Stimulated activated CD8-positive, alpha-beta memory T cell treated with anti-CD3 and anti-CD28 coated beads, Interleukin-15, amount 100 ng/mL, for 24 hours (primary cell): ENCODE data around the gene VIT.

Source experiments
- DNase-seq: peaks from one replicate; pipeline ENCODE4 v3.0.0-alpha.2; 2020; ENCODE audit warnings: low read depth

Gene VIT, protein sequence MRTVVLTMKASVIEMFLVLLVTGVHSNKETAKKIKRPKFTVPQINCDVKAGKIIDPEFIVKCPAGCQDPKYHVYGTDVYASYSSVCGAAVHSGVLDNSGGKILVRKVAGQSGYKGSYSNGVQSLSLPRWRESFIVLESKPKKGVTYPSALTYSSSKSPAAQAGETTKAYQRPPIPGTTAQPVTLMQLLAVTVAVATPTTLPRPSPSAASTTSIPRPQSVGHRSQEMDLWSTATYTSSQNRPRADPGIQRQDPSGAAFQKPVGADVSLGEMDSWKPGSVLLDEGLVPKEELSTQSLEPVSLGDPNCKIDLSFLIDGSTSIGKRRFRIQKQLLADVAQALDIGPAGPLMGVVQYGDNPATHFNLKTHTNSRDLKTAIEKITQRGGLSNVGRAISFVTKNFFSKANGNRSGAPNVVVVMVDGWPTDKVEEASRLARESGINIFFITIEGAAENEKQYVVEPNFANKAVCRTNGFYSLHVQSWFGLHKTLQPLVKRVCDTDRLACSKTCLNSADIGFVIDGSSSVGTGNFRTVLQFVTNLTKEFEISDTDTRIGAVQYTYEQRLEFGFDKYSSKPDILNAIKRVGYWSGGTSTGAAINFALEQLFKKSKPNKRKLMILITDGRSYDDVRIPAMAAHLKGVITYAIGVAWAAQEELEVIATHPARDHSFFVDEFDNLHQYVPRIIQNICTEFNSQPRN

DNA sequence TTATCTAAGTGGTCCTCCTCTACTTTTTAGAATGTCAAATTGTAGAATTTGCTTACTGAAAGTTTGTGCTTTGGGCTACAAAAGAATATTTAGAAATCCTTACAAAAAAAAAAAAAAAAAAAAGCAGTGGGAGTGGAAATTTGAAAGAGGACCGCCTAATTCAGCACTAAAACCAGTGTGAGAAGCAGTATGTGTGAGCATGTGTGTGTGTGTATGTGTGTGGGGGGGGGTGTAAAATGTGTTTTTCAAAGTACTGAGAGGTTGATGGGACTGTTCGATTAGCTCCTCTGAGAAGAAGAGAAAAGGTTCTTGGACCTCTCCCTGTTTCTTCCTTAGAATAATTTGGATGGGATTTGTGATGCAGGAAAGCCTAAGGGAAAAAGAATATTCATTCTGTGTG lies at the start of gene VIT:
Gene VIT, plus strand, starts transcription at position 175 of the 400 bp plus-strand sequence. CDS start 19,664 bp downstream, outside the sequence.
- no peak for DNase-seq

DNA sequence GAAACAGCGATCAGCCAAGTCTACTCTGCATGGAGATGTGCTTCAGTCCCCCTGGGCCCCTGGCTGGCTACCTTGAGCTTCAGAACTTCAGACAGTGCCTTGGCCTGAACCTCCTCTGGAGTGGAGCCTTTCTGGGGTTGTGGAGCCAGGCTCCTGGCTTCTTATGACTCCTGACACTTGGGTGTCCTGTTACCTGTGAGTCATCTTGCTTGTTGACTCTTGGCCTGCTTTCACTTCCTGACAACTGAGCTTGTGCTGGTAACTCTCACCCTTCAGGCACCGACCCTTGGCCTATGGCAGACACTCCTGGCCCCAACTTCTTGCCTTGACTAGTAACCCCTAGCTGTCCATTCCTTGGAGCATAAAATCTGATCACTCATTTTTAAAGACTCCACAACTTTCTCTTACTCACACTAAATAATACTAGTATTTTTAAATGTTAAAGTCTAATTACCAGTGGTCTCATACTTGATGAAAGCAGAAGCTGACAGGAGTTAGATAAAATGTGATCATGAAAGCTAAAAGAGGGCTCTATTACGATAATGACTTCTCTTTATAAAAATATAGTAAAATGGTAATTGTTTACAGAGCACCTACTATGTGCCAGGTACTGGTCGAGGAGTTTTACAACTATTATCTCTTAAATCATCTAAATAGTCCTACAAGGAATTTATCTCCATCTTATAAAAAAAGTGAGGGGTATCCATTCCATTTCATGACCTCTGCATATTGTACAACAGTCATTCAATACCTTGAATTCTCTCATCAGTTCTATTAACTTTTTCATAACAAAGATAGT lies 46.3 kb upstream of the VIT start:
- DNase-seq = no peak

DNA sequence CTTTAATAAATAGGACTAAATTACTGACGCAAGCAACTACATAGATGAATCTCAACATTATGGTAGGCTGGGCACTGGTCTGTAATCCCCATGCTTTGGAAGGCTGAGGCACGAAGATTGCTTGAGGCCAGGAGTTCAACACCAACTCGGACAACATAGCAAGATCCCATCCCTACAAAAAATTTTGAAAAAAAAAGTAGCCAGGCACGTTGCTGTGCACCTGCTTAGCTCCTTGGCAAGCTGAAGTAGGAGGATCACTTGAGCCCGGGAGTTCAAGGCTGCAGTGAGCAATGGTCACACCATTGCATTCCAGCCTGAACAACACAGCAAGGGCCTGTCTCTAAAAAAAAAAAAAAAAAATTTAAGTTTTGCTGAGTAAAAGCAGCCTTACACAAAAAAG lies 43.4 kb upstream of the VIT start:
- DNase-seq = no peak

DNA sequence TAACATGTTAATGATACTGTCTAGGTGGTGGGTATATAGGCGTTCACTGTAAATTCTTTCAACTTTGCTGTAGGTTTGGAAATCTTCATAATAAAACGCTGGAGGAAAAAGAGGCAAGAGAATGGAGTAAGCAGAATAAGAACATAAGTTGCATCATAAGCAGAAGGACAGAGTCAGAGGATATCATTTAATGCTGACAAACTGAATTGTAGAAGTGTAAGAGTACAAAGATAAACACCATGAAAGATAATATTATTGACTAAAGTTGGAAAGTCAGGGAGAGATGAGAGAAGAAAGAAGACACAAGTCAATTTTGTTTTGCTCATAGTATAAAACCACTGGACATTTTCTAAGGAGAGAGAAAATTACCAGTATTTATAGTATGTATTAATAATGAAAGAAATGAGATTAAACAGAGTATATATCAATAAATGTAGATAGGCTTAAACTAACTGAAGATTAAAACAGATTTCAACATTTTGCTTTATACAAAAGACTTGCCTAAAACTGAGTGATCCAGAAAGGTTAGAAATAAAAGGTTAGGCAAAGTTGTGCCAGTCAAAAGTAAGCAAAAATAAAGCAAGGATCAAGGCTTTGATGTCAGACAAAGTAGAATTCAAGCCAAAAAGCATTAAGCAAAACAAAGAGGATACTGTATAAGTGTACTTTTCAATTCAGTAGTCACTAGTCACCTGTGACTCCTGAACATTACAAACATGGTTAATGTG lies 42.4 kb upstream of the VIT start:
- DNase-seq = no peak

DNA sequence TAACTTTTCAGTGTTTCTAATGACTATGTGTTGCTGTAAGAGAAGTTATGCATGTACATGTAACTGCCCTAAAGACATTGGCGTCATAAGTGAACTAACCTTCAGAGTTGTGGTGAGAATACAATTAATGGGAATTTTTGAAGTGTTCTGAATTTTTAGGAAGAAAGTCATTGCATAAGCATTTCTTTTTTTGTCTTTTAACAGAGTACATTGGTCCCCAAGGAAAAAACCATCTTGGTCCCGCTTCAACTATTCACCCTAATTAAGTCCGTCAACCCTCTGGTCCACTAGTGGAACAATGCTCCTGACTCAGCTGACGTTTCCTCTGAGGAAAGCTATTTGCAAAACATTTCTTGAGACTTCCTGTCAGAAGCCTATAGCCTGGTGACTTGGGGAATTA lies 41.1 kb upstream of the VIT start:
- DNase-seq = no peak

DNA sequence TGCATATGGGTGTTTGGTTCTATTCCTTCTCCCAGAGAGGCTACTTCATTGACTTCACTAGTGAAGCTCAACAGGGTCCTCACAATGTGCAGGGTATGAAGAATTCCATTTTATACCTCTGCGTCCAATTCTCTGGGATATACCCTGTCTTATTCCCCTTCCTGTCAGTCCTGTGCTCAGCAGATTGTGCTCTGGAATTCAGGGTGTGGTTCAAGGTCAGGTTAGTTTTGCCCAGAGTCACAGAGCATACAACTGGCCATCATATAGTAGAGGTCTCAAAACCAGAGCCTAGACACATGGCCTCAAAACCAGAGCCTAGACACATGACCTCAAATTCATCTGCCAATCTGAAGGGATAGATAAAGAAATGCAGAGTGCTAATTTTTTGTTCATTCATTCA lies 38.8 kb upstream of the VIT start:
- no peak for DNase-seq

DNA sequence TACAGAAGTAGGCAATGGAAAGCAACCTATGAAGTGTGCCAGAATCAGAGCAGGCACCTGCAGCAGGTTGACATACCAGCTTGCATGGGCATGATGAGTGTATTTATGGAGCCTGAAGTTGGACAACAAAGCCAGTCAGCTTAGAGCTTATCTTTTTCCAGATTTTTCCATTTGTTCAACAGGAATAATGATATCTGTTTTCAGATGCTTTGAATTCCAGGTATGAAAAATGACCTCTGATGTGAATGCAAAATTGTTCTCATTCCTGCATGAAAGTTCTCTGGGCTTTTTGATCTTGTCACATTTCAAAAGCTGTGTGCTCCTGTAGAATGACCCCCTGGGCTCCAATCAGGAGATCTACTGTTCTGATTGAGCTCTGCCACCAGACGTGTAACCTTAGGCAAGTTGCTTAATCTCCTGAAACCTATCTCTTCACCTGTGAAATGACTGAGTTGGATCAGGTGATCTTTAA lies 38.2 kb upstream of the VIT start:
- no peak for DNase-seq

DNA sequence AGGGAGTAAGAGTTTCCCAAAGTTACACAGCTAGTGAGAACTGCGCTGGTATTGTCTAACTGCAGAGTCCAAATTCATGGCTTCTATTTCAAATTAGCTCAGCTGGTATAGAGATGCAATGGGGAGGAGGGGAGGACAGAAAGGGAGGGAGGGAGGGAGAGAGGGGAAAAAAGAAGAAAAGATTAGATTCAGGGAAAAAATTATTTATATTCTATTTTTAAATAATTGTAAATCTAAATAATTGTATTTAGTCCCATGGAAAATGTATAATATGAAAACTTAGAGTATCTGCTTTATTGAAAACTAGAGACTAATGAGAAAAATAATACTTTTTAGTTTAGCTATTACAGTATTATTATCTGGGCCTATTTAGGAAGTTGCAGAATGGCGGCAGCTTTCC lies 37.3 kb upstream of the VIT start:
- DNase-seq = no peak

DNA sequence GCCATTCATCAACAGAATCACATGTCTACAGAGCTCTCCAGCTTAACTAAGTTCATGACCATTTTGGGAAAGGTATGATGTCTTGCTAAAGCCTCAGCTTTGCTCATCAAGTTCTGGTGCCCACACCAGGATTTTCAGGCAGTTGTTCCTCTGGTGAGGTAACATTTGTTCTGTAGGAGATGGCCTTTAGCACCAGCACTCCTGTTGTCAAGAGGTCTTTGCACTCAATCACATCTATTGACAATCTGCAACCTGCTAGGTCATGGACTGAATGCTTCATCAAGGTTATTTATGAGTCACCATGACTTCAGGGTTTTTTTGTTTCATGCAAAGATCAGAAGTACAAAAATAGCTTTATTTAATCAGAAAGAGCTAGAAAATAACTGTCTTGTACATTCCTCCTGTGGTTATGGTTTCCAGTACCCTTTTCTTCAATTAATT lies 36.6 kb upstream of the VIT start:
- DNase-seq = no peak

DNA sequence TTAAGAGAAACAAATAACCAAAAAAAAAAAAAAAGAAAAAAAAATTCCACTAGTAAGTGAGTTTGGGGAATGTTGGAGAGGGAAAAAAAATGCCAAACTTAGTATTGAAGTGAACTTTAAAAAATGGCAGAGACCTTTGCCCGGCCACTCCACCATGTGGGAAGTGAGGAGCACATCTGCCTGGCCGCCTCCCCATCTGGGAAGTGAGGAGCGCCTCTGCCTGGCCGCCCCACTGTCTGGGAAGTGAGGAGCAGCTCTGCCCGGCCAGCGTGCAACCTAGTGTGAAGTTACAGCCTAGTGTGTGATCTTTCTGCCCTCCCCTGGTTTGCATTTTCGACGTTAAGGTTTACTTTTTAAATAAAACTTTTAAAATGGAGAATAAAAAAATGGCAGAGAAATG lies 33.9 kb upstream of the VIT start:
- DNase-seq = no peak

DNA sequence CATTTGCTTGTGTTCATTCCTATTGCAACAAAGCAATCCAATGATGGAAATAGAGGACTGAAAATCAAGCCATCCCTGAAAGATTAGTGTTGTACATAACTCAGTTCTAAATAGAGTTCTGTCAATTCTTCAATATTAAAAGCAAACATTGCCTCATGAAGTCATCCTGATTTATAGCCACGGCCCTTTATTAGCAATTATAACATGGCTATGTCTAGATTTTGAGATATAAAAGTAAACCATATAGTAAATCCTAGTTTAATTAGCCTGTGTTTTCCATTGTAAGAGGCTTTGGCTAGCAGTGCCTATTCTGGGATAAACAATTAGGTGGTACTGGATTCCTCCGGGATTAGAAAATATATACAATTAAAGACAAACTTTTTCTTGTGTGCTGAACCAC lies 33.2 kb upstream of the VIT start:
- DNase-seq = no peak

DNA sequence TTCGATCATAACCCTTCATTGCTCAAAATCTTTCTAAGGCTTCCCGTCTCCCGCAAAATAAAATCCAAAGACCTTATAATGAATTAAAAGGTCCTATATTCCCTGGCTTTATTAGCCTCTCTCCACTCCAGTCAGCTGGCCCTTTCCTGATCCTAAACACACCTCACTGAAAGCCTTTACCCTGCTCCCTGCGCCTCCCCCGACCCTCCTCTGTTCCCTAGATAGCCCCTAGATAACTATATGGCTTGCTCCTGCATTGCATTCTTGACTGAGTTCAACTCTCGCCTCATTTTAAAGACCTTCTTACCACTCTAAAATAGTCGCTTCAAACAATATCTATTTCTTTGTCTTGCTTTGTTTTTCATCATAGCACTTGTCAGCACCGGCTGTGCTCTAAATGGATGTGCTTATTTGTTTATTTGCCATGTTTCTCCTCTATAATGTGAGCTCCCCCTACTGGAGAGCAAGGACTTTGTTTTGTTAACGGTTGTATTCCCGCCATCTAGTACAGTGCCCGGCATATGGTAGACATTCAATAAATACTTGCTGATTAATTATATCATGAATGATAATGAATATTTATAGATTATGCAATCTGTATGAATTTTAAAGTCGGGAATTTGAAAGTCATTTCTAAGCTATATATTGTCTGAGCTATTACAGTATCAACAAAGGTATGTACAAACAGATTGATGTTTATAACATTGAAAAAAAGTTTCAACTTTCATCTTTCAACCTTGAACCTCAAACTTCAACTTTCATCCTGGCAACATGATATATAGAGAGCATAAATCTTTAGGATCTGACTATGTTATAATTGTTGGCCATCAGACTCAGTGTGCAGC lies 32.4 kb upstream of the VIT start:
- no peak for DNase-seq

DNA sequence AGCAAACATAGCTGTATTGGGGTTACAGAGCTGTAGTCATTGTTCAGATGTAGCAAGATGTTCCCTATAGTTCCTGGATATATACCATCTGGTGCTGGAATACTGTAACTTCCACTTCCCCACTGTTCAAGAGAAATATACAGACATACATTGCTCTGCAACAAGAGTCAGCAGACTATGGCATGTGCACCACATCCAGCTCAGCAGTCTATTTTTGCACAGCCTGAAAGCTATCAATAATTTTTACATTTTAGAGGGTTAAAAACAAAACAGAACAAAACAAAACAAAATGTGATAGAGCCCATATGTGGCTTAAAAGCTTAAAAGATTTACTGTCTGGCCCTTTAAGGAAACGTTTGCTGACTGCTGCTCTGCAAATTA lies 31.8 kb upstream of the VIT start:
- no peak for DNase-seq

DNA sequence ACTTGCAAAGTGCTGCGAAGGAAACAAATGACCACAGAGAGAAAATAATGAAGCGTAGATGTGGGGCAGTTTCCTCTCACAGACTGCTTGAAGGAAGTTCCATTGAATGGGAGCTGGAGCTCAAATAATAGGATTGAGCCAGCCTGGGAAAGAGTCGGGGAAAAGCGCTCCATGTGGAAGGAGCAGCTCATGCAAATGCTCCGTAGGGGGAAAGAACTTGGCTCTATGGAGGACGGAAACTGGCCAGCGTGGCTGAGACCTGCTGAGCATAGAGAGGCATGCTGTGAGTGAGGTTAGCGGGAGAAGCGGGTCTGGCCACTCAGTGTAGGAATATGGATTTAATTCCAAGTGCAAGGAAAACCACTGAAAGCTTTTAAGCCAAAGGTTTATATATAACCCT lies 28.6 kb upstream of the VIT start:
- no peak for DNase-seq

DNA sequence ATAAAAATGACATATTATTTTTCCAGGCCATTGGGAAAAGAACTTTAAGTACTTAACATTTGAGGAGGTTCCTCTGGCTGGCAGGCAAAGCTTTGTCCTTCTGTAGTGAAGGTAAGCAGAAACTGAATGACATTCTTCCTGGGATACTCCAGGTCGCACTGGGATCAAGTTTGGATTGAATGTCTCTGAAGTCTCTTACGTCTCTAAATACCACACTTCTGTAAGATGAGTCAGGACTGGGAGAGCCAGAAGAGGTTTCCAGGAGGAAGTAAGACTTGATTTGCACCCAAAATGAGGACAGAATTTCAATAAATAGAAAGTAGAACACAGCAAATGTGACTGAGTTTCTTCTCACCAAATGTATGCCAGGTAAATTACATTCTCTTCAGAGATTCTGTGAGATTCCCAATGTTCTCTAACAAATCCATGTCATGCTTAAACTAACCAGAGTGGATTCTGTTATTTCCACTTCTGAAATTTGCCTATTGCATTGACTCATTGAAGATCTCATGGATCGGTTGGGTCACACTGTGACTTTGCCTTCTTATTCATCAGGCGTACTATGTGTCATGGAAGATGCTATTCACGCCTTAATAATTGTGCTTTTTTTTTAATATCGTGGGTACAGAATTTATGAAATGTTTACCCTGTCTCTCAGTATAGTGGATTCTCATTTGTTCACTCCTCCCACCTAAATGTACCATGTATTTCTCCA lies 25.5 kb upstream of the VIT start:
- DNase-seq = no peak

DNA sequence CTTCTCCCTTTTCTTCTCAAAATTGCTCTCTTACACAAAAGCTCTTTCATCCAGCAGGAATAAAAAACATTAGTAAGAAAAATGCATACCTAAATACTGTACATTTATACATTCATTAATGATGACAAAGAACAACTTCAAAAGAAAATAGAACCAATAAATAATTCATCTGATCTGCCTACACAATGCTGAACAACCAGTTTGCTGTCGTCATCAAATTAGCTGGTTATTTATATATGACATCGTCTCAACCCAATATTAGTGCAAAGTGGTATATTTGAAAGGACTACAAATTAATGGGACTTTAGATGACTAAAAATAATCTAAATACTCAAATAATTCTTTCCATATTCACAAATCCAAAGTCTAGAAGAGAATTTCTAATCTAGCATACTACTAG lies 24.8 kb upstream of the VIT start:
- no peak for DNase-seq

DNA sequence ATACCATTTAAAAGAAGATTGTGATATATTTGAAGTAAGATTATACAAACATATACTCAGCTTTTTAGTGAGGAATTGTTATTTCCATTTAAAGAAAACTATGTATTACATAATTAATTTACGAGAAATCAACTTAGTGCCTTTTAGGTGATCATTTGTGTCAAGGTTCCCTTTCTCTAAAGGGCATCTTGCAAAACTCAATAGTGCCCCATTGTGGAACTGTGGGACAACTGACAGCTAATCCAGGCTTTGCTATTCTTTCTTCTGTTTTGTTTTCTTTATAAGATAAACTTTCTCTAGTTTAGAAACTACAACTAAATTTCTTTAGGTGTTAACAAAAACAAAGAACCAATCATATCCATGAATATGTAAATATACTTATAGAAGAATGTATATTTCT lies 24.3 kb upstream of the VIT start:
- DNase-seq = no peak

DNA sequence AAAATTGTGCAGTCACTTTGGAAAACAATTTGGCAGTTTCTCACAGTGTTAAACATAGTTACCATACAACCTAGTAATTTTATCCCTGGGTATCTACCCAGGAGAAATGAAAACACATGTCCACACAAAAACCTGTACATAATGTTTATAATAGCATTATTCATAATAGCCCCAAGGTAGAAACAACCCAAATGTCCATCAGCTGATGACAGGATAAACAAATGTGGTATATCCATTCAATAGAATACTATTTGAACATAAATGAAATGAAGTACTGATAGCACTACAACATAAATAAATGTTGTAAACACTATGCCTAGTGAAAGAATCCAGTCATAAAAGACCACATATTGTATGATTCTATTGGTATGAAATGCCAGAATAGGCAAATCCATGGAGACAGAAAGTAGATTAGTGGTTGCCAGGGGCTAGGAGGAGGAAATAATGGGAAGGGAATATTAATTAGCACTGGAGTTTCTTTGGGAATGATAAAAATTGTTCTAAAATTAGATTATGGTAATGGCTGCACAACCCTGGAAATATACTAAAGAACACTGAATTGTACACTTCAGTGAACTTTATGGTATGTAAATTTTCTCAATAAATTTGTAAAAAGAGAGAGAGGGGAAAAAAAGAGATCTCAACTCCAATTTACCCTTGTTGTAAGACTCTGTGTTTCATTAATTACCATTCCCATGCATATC lies 20.8 kb upstream of the VIT start:
- DNase-seq = no peak

DNA sequence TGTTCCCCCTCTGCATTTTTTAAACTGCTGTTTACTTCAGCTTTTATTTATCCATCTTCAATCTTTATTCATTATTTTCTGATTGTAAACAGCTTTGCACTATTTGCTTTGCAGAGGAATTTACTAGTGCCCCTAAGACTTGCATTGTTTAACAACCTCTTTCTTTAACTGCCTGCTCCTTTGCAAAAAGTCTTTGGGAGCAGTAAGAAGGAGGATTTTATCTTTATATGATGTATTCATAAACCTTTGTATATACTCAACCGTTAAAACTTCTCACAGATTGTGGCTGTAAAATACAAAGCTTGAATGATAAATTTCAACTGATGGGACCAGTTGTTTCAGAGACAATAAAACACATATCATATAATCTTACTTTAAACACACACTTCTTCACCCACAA lies 20.1 kb upstream of the VIT start:
- no peak for DNase-seq

DNA sequence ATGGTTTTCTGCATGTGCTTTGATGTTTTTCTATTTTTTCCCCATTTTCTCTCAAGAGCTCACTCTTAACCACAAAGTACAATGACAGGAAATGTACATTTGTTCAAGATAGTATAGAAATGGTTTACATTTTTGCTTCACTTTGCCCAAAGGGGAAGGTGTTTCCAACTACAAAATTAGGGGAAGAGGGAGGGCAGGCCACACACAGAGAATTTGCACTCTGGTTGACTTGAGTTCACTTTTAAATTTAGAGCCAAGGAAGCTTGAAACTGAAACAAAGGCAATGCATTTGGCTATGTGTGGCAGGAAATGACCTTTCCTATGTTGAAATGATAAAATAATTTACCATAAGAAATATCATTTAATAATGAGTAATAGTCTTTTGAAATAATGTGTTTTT lies 19.1 kb upstream of the VIT start:
- no peak for DNase-seq
